NCI-H2196 (cell line): ENCODE data around the gene PIGL.
"Not testable (repeated sequence)": the region's sequence is repeated elsewhere in the genome, so short reads cannot be mapped to it uniquely, and the experiment has no call there.

Experiments used
- DNase-seq: peaks from one replicate; lab custom pipeline; 2025; ENCODE audit not compliant: unreplicated experiment; lab: John Stamatoyannopoulos, UW

PIGL gene

DNA sequence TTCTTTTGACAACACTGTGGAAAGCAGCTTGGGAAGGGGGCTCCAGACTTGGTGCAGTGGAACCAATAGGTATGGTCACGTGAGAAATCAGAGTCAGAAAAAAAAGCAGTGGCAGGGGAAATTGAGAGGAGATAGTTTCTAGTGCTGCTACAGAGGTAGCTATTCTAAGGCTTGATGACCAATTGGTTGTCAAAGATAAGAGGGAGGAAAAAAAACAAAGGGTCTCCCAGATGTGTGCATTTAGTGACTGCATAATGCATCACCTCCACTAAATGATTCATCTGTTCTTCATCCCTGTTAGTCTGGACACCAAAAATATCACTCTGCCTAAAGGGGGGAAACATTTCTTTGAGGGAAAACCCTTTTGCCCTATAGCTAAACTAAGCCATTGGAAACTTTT is 56.5 kb downstream of the PIGL start:
- no peak for DNase-seq

DNA sequence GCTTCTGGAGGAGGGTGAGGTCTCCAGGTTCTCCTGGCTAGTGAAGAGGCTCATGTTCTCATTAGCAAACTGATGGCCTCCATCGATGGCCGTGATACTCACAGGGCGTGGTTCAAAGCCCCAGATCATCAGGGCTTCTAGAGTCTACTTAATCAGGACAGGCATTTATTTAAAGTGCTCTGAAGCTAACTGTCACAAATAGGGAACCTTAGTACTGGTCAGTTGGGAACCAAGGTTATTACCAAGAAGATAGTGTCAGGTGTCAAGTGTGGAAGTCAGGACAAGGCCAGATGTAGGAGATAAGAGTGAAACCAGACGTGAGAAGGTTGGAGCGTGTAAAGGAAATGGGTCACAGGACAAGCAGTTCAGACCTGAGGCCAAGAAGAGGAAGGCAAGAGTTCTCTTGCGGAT is 56.9 kb downstream of the PIGL start:
- no peak for DNase-seq

DNA sequence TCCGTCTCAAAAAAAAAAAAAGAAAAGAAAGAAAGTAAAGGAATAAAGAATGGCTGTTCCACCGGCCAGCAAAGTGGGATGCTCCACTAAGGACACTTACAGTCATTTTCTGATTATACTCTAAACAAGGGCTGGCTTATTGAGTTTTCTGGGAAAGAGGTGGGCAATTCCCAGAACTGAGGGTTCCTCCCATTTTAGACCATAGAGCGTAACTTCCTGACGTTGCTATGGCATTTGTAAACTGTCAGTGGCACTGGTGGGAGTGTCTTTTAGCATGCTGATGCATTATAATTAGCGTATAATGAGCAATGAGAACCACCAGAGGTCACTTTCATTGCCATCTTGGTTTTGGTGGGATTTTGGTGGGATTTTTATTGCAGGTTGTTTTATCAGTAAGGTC is 58.0 kb downstream of the PIGL start:
- DNase-seq: no peak

DNA sequence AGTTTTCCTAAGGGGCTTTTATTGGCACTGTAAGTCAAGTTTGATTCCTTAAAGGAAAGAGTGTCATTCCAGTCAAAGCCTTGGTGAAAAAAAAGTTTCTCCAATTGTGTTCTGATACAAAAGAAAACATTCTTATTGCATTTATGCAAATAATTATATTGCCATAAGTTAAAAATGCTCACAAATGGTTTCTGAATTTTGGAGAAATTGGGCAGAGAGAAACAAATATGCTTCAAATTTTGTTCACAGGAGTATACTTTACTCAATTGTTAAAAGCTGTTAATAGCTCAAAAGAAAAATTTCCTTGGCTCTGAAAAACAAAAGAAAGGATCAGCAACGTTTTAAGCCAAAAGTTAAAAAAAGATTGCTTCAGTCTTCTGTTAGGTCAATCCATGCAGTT is 60.2 kb downstream of the PIGL start:
- DNase-seq: no peak

DNA sequence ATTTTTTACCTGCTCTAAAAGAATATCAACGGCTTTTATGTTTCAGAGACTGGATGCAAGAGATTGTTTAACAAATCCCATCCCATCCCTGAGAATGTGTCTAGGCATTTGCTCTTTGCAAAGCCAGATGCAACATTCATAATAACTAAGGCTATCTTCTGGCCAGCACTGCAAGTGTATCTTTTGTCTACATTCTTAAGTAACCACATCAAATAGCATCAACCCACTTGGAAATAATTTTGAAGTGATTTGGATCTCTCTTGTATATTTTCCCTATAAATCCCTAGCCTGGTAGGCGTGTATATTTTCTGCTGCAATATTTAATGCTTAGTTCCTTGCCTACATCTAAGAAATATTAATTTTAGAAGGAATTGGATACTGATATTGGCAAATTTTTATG is 64.3 kb downstream of the PIGL start:
- no peak for DNase-seq

GRCh38 chr17:16282522-16282921 is 65.5 kb downstream of the PIGL start:
- DNase-seq: no peak

- no peak for DNase-seq
Measured at GRCh38 chr17:16283705-16284104, 66.7 kb downstream of the PIGL start.

GRCh38 chr17:16285646-16286008 is 68.6 kb downstream of the PIGL start:
- DNase-seq: no peak

- DNase-seq: peak; percentile 14
Measured at GRCh38 chr17:16286009-16286946, 69.3 kb downstream of the PIGL start.

- no peak for DNase-seq
Measured at GRCh38 chr17:16286947-16287562, 70.0 kb downstream of the PIGL start.

DNA sequence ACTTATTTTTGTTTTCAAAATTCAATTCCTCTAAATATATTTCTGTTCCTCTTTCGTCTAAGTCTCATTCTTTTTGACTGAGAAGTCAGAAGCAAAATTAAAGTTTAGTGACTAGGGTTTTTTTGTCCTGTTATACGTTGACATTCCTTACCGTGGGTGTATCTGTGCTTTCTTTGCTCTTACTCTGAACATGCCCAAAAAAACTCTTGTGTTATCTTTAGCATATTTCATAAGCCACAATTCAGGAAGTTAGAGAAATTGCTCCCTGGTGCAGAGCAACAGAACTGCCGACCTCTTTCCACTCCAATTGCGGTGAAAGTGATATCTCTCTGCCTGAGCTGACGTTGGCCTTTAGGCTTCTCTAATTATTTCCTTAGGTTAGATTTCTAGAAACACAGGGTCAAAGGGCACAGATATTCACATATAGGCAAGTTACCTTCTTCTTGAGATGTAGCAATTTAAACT is 70.6 kb downstream of the PIGL start:
- DNase-seq: no peak

- no peak for DNase-seq
Measured at GRCh38 chr17:16288860-16289571, 72.0 kb downstream of the PIGL start.

DNA sequence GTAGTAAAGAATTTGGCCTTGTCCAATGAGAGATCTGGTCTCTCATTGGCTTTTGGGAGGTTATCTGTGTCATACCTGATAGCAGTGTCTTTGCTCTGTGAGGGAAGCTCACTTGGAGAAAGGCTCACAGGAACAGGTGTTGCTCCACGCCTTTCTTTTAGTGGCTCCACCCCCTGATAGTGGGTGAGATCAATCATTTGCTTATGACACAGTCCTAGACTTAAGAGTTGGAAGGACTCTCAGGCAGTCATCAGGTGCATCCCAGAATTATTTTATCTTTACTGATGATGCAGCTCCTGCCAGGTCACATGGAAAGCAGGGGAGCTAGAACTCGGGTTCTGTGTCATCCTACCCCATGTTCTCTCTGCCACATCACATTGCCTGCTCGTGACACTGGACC is 76.9 kb downstream of the PIGL start:
- DNase-seq: no peak

- DNase-seq: no peak
Measured at GRCh38 chr17:16294560-16294959, 77.5 kb downstream of the PIGL start.

- DNase-seq: not testable (repeated sequence)
Measured at GRCh38 chr17:16296072-16296471, 79.1 kb downstream of the PIGL start.

GRCh38 chr17:16297367-16298139 is 80.5 kb downstream of the PIGL start:
- no peak for DNase-seq

- no peak for DNase-seq
Measured at GRCh38 chr17:16298140-16298662, 81.2 kb downstream of the PIGL start.

- DNase-seq: no peak
Measured at GRCh38 chr17:16300554-16300953, 83.5 kb downstream of the PIGL start.

DNA sequence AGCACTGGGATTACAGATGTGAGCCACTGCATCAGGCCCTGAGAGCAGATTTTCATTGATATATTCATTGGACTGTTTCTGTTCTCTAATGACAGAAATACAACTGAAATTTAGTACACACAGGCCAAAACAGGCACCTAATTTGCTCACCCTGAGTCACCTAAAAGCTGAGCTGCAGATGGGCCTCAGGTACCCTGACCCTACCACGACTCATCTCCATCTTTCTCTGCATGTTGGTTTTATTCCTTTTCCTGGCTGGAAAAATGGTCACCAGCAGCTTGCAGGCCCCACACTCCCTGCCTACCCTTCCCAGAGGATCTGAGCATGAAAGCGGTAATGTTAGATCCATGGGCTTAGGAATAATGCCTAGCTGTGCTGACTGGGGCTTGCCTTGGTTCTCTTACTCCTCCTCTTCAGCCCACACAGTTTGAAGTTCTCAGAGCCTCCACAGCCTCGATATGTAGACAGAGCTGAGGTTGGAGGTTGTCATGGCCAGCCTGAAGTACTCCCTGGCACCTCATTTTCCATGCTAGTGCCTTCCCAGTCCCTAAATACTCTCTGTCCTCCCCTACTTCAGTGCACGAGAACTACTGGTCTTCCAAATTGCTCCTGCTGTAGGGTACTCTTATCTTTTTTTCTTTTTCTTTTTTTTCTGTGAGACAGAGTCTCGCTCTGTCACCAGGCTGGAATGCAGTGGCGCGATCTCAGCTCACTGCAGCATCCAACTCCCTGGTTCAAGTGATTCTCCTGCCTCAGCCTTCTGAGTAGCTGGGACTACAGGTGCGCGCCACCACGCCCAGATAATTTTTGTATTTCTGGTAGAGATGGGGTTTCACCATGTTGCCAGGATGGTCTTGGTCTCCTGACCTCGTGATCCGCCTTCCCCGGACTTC is 85.2 kb downstream of the PIGL start:
- DNase-seq: no peak

GRCh38 chr17:16302856-16303255 is 85.8 kb downstream of the PIGL start:
- no peak for DNase-seq
